Activated T-helper 17 cell treated with anti-CD3 and anti-CD28 coated beads, Interleukin-2, amount 50 U/mL, for 72 hours (primary cell): ENCODE measurements around the gene TMEM119. TPM values are rescaled to one million over a fixed set of nuclear protein-coding genes. Genes with fewer than 3 reads are reported as not detected.
"Not testable (repeated sequence)": the region's sequence is repeated elsewhere in the genome, so short reads cannot be mapped to it uniquely, and the experiment has no call there.

Source experiments
- ATAC-seq: fragments of 150-1000 bp; cut with Tn5 transposase; replicated peaks from 2 replicates; pipeline ENCODE4 v1.10.0; 2021; ENCODE audit warnings: mild to moderate bottlenecking, moderate library complexity
- H3K27ac Mint-ChIP-seq: one replicate; pipeline ENCODE4 v1.8.0; 2022; ENCODE audit warnings: mixed read lengths
- H3K27me3 Mint-ChIP-seq: one replicate; pipeline ENCODE4 v1.8.0; 2022; ENCODE audit warnings: mixed read lengths
- H3K36me3 Mint-ChIP-seq: one replicate; pipeline ENCODE4 v1.8.0; 2022; ENCODE audit warnings: low read depth, mild to moderate bottlenecking, mixed read lengths
- H3K4me1 Mint-ChIP-seq: one replicate; pipeline ENCODE4 v1.8.0; 2022; ENCODE audit warnings: mixed read lengths
- H3K4me3 Mint-ChIP-seq: one replicate; pipeline ENCODE4 v1.8.0; 2022; ENCODE audit warnings: mild to moderate bottlenecking, mixed read lengths
- H3K9me3 Mint-ChIP-seq: one replicate; pipeline ENCODE4 v1.8.0; 2022; ENCODE audit warnings: mixed read lengths
- total RNA-seq, 2 donors: library from RNA; stranded (reverse); gene quantifications; one replicate each; pipeline ENCODE4 v1.2.3, GENCODE V29; 2022

The TMEM119 gene
- total RNA-seq, 2 donors from 2014 or later, result 0.24 to 0.71 TPM

DNA sequence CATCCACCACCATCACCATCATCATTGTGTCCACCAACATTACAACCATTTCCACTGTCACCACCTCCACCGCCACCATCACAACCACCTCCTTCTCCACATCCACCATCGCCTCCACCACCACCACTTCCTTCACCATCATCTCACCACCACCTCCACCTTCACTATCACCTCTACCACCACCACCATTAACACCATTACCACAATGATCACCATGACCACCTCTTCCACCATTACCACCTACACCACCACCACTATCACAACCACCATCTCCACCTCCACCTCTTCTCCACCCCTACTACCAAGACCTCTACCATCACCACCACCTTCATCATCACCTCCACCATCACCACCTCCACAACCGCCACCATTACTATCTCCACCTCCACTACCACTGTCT, 19.1 kb downstream of the TMEM119 start:
- Mint-ChIP-seq H3K36me3 (no peaks in the 10 kb centered on the region), H3K27ac (peak overlapping the region; percentile 51), H3K27me3 (no peaks in the 10 kb centered on the region), H3K4me3 (no peak overlapping the region), H3K9me3 (peaks cover 4% of the 10 kb centered on the region), H3K4me1 (peaks cover 24% of the 10 kb centered on the region)
- no peak for ATAC-seq

DNA sequence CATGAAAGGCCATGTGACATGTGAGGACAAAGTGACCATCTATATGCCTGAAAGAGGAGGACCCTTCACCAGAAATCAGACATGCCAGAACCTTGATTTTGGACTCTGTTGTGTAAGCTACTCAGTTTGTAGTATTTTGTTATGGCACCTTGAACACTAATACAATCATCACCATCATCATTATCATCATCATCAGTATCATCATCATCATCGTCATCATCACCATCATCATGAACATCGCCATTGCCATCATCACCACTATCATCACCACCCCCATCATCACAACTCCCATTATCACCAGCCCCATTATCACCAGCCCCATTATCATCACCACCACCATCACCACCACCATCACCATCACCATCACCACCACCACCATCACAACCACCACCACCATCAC, 19.6 kb downstream of the TMEM119 start:
- H3K4me3 Mint-ChIP-seq, result no peak overlapping the region
- peaks cover 4% of the 10 kb centered on the region for H3K9me3 Mint-ChIP-seq
- no peaks in the 10 kb centered on the region for H3K36me3 Mint-ChIP-seq
- H3K27me3 Mint-ChIP-seq, result no peaks in the 10 kb centered on the region
- no peak for ATAC-seq
- H3K4me1 Mint-ChIP-seq, result peaks cover 28% of the 10 kb centered on the region
- no peak overlapping the region for H3K27ac Mint-ChIP-seq

- no peaks in the 10 kb centered on the region for H3K36me3 Mint-ChIP-seq
- H3K4me1 Mint-ChIP-seq, result peaks cover 36% of the 10 kb centered on the region
- no peak for ATAC-seq
- H3K27ac Mint-ChIP-seq, result no peak overlapping the region
- no peaks in the 10 kb centered on the region for H3K27me3 Mint-ChIP-seq
- peaks cover 4% of the 10 kb centered on the region for H3K9me3 Mint-ChIP-seq
- no peak overlapping the region for H3K4me3 Mint-ChIP-seq
These were observed 20.4 kb downstream of the TMEM119 start for GRCh38 chr12:108577458-108577857.

DNA sequence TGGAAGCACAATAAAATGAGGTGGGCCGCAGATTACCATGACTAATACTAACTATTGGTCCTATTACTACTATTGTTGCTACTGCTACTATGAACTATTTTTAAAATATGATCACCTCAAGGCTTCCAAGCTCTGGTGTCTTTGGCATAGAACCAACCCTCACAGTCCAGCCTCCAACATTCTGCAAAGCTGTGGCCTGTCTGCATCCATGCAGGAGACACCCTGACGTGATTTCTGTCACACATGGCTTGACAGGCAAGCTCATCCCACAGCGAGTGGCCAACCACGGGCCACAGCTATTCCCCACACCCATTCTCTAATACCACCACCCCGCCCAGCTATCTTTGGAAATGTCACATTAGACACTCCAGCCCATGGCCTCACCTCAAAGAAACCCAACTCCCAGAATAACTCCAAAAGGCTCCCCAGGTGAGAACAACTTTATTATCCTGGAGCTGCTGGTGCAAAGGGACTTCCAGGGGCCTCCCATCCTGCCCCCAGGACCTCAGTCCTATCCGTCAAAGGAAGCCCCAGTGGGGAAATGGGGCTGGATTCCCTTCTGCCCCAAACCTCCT, 21.1 kb downstream of the TMEM119 start:
- Mint-ChIP-seq H3K9me3 (peaks cover 4% of the 10 kb centered on the region), H3K36me3 (no peaks in the 10 kb centered on the region), H3K27ac (no peak overlapping the region), H3K4me1 (peaks cover 42% of the 10 kb centered on the region), H3K4me3 (no peak overlapping the region), H3K27me3 (no peaks in the 10 kb centered on the region)
- ATAC-seq, result no peak

- Mint-ChIP-seq H3K4me3 (peak overlapping the region; percentile 34), H3K27ac (peak overlapping the region; percentile 25), H3K36me3 (peaks cover 5% of the 10 kb centered on the region), H3K27me3 (no peaks in the 10 kb centered on the region), H3K4me1 (peaks cover 44% of the 10 kb centered on the region), H3K9me3 (peaks cover 4% of the 10 kb centered on the region)
- no peak for ATAC-seq
These were observed 22.5 kb downstream of the TMEM119 start for GRCh38 chr12:108575199-108575912.

GRCh38 chr12:108574276-108574675, 23.6 kb downstream of the TMEM119 start:
- peaks cover 46% of the 10 kb centered on the region for H3K4me1 Mint-ChIP-seq
- H3K9me3 Mint-ChIP-seq, ATAC-seq, H3K4me3 Mint-ChIP-seq, H3K27me3 Mint-ChIP-seq, H3K27ac Mint-ChIP-seq: not testable (repeated sequence)
- peaks cover 16% of the 10 kb centered on the region for H3K36me3 Mint-ChIP-seq

DNA sequence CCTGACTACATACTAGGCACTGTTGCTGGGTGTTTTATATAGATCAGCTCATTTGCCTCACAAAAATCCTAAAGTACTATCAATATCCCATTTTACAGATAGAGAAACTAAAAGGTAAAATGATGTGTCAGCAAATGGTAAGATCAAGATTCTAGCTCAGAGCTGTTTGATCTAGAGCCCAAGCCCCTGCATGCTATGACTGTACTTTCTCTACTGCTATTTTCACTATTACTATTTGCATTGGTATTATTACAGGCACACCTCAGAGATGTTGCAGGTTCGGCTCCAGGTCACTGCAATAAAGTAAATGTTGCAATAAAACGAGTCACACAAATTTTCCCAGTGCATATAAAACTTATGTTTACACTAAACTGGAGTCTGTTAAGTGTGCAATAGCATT, 24.6 kb downstream of the TMEM119 start:
- Mint-ChIP-seq H3K4me1 (peaks cover 48% of the 10 kb centered on the region), H3K9me3 (no peaks in the 10 kb centered on the region), H3K4me3 (peak overlapping the region; percentile 55), H3K36me3 (peaks cover 26% of the 10 kb centered on the region), H3K27ac (peak overlapping the region; percentile 78), H3K27me3 (no peaks in the 10 kb centered on the region)
- peak; percentile 59 for ATAC-seq

- peak; percentile 40 for ATAC-seq
These were observed 25.6 kb downstream of the TMEM119 start for GRCh38 chr12:108572166-108572790.

DNA sequence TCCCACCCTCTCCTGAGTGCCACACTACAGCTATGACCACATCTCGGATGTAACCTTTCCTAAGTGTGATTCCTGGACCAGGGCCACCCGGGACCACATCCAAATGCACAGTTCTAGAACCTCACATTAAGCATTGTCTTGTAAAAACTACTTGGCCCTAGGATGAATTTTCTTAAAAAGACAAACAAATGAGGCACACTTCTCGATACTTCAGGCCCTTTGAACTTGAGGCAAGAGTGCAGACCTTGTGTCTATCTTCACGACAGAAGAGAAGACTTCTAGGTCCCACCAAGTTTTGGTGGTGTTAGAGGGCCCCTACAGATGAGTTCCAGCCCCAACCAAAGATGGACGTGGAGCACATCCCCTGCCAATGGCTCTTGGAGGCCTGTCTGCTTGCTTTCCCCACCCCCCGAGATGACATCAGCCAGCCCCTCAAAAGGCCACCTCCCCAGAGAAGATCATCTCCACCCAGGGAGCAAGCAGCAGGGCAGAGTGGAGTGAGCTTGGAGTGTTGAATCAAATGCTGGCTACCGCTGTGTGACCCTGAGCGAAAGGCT, 26.2 kb downstream of the TMEM119 start:
- H3K4me1 Mint-ChIP-seq, result peaks cover 61% of the 10 kb centered on the region
- ATAC-seq, result no peak
- H3K9me3 Mint-ChIP-seq, result no peaks in the 10 kb centered on the region
- no peaks in the 10 kb centered on the region for H3K27me3 Mint-ChIP-seq
- peaks cover 42% of the 10 kb centered on the region for H3K36me3 Mint-ChIP-seq
- H3K4me3 Mint-ChIP-seq, result peak overlapping the region; percentile 21
- H3K27ac Mint-ChIP-seq, result peak overlapping the region; percentile 77

More at GRCh38 chr12:108572166-108572790, 25.6 kb downstream of the TMEM119 start:
- Mint-ChIP-seq H3K9me3 (no peaks in the 10 kb centered on the region), H3K36me3 (peaks cover 36% of the 10 kb centered on the region), H3K4me3 (peak overlapping the region; percentile 55), H3K27me3 (no peaks in the 10 kb centered on the region), H3K4me1 (peaks cover 57% of the 10 kb centered on the region), H3K27ac (peak overlapping the region; percentile 77)

GRCh38 chr12:108570743-108571608, 26.9 kb downstream of the TMEM119 start:
- H3K27me3 Mint-ChIP-seq, result no peaks in the 10 kb centered on the region
- H3K4me3 Mint-ChIP-seq, result no peak overlapping the region
- H3K36me3 Mint-ChIP-seq, result peaks cover 49% of the 10 kb centered on the region
- H3K9me3 Mint-ChIP-seq, result no peaks in the 10 kb centered on the region
- no peak overlapping the region for H3K27ac Mint-ChIP-seq
- no peak for ATAC-seq
- H3K4me1 Mint-ChIP-seq, result peaks cover 62% of the 10 kb centered on the region

DNA sequence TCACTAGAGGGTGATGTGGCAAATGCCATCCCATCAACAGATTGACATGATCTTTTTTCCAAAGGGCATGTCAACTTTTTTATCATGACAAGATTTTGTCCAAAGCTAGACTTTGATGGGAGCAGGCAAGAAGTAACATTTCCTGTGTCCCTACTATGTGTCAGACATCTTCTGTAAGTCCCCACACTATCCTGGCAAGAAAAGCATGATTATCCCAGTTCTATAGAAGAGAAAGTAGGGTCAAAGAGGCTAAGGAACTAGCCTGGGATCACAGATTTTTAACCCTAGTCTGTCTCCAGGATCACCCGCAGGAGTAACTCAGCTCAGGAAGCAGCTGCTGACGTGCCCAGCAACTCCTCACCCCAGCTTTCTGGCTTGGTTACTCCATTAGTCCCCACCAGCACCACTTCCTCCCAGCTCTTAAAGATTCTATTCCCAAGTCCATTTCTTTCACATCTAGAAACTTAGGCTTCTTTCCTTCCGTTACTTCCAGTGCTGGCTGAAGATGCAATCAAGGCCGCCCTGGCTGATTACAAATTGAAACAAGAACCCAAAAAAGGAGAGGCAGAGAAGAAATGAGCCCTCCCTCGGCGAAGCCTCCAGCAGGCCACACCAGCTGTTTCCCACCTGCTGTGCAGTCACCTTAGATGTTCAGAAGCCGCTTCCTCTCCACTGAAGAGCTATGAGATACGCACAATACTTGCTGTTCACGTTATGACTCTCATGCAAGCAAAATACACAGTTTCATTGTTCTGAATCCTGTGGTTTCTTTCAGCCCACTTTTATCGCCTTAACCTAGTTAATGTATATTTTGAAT, 29.3 kb downstream of the TMEM119 start:
- H3K36me3 Mint-ChIP-seq, result peaks cover 73% of the 10 kb centered on the region
- peak overlapping the region; percentile 99 for H3K27ac Mint-ChIP-seq

DNA sequence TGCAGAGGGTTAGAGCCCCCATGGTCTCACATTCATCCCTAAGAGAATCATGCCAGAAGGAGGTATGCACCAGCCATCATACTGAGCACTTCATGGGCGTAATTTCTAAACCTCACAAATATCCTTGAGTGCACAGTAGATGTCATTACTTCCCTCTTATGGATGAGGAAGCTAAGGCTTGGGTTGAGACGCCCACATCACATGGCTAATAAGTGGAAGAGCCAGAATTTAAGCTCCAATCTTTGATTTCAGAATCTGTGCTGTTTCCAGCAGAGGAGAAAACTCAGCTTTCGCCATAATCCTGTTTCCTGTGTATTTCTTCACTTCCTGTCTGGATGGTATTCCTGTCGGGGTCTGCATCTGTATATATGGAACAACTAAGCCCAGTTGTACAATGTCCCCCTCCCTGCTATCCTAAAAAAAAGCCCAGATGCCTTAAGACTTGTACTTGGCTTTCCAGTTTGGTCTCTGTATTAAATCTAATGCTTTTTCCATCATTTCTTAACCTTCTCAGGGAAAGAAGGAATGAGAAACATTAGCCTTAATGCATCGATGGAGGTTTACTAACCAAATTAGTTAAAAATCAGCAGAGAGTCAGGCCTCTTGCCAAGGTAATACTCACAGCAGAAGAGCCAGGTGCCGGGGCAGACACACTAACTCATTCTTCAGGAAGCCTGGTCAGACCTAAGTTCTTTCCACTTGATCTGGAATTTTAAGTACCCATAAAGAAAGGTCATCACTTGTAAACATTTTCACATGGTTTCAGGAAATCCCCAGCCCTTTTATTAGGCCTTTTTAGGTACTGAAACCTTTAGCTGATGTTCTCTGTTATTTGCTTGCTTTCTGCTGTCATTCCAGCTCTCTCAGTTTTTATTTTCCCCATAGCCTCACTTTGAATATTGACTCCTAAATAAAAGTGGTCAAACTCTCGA, 30.2 kb downstream of the TMEM119 start:
- peaks cover 46% of the 10 kb centered on the region for H3K4me1 Mint-ChIP-seq
- ATAC-seq, result no peak
- H3K27ac Mint-ChIP-seq, result peak overlapping the region; percentile 99
- no peaks in the 10 kb centered on the region for H3K27me3 Mint-ChIP-seq
- peaks cover 82% of the 10 kb centered on the region for H3K36me3 Mint-ChIP-seq
- H3K4me3 Mint-ChIP-seq, result peak overlapping the region; percentile 86
- no peaks in the 10 kb centered on the region for H3K9me3 Mint-ChIP-seq

More for the DNA sequence above, 29.3 kb downstream of the TMEM119 start:
- Mint-ChIP-seq H3K27me3 (no peaks in the 10 kb centered on the region), H3K4me3 (peak overlapping the region; percentile 86), H3K9me3 (no peaks in the 10 kb centered on the region), H3K4me1 (peaks cover 54% of the 10 kb centered on the region)
- ATAC-seq, result peak; percentile 91
